Epithelial cell of esophagus (primary cell): ENCODE results near the gene ANKRD52.
"Not testable (repeated sequence)": the region's sequence is repeated elsewhere in the genome, so short reads cannot be mapped to it uniquely, and the experiment has no call there.

ENCODE experiments used
- DNase-seq: peaks from one replicate; pipeline ENCODE4 v3.0.0; 2010; ENCODE audit warnings: low read depth
- H3K4me3 ChIP-seq: 2 replicates; pipeline ENCODE4 v1.5.1; 2011; ENCODE audit warnings: mild to moderate bottlenecking, low read length, control low read depth
- CTCF ChIP-seq: IDR thresholded peaks from 2 replicates; pipeline ENCODE4 v1.5.1; 2011; ENCODE audit warnings: low read depth, mild to moderate bottlenecking, low read length, control low read depth, inconsistent platforms; ENCODE audit not compliant: insufficient read depth; ENCODE audit errors: missing control alignments

ANKRD52 gene

GRCh38 chr12:56271031-56271430, 12.8 kb upstream of the ANKRD52 start:
- H3K4me3 ChIP-seq: no peak overlapping the region
- peak; percentile 58 for TF ChIP-seq CTCF
- DNase-seq: peak; percentile 54

- no peak for DNase-seq
- TF ChIP-seq CTCF: no peak
- H3K4me3 ChIP-seq: peak overlapping the region; percentile 75
Measured at GRCh38 chr12:56267443-56268071, 9.4 kb upstream of the ANKRD52 start.

GRCh38 chr12:56266693-56267442, 8.7 kb upstream of the ANKRD52 start, which contains the start of gene COQ10A:
COQ10A (plus strand) TSS chr12:56266942; CDS start chr12:56267119, 177 bp downstream.
- peak within 1 kb of the TSS; percentile 75 for H3K4me3 ChIP-seq
- peak; percentile 87 for DNase-seq
- TF ChIP-seq CTCF: peak; percentile 73

- peak overlapping the region; percentile 75 for H3K4me3 ChIP-seq
Measured at GRCh38 chr12:56266068-56266692, 8.0 kb upstream of the ANKRD52 start.

GRCh38 chr12:56262955-56263354, 4.8 kb upstream of the ANKRD52 start:
- DNase-seq, H3K4me3 ChIP-seq: not testable (repeated sequence)

More at GRCh38 chr12:56266068-56266692, 8.0 kb upstream of the ANKRD52 start:
- DNase-seq: not testable (repeated sequence)

GRCh38 chr12:56261503-56262232, 3.5 kb upstream of the ANKRD52 start:
- TF ChIP-seq CTCF: no peak
- peak; percentile 91 for DNase-seq
- no peak overlapping the region for H3K4me3 ChIP-seq

GRCh38 chr12:56260921-56261320, 2.7 kb upstream of the ANKRD52 start:
- no peak for TF ChIP-seq CTCF
- DNase-seq: no peak

More at GRCh38 chr12:56260921-56261320, 2.7 kb upstream of the ANKRD52 start:
- no peak overlapping the region for H3K4me3 ChIP-seq
